Gastroesophageal sphincter (tissue), 3 donors: ENCODE measurements around the gene SMAGP.

Source experiments
- POLR2A ChIP-seq, 2 donors: fragments of 450-650 bp; IDR thresholded peaks; one replicate each; pipeline ENCODE4 v1.6.1; 2017; ENCODE audit warnings: antibody characterized with exemption in 2 of 2, mild to moderate bottlenecking in 2 of 2, moderate library complexity in 1 of 2
- TF ChIP-seq, protein P1 (sequence below), 4 experiments: fragments of 200-600 bp in 2 of 4; fragments of 450-650 bp in 2 of 4; sonication (generic) in 1 of 4; IDR thresholded peaks; one replicate each; pipeline ENCODE4 v1.5.1; 2017 to 2019; ENCODE audit warnings: antibody characterized with exemption in 4 of 4, mild to moderate bottlenecking in 2 of 4, moderate library complexity in 2 of 4

DNA sequence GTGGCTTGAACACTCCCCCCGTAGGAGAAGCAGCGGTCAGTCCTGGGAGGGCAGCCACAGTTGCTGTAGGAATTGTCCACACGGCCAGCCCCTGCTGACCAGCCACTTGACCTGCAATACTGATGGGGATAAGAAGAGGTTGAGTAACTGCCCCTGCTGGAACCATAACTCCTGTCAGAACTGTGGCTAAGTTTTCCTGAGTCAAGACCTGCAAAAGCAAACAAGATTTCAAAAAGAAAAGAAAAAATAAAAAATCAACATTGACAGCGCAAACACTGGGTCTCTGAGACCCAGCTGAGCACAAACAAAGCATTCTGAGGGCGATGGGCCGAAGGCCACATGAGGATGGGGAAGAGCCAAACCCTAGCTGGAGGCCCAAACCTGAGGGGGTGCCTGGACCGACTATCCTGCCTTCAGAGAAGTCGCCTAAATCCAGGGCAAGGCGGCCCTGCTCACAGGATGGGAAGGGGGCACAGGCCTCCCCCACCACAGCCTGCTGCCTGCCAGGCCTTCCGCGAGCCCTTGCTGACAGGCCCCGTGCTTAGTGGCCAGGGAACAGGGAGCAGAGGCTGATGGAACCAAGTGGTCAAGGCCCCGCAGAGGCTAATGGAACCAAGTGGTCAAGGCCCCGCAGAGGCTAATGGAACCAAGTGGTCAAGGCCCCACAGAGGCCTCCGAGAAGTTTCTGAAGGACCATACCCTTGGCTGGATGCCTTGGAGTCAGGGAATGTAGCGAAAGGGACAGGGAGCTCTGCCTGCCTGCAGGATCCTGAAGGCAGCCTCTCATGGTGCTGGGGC, 71.4 kb downstream of the SMAGP start:
- no peak for TF ChIP-seq POLR2A (IDR thresholded peaks at IDR 0.05)
- TF ChIP-seq, protein P1, sequence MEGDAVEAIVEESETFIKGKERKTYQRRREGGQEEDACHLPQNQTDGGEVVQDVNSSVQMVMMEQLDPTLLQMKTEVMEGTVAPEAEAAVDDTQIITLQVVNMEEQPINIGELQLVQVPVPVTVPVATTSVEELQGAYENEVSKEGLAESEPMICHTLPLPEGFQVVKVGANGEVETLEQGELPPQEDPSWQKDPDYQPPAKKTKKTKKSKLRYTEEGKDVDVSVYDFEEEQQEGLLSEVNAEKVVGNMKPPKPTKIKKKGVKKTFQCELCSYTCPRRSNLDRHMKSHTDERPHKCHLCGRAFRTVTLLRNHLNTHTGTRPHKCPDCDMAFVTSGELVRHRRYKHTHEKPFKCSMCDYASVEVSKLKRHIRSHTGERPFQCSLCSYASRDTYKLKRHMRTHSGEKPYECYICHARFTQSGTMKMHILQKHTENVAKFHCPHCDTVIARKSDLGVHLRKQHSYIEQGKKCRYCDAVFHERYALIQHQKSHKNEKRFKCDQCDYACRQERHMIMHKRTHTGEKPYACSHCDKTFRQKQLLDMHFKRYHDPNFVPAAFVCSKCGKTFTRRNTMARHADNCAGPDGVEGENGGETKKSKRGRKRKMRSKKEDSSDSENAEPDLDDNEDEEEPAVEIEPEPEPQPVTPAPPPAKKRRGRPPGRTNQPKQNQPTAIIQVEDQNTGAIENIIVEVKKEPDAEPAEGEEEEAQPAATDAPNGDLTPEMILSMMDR (IDR thresholded peaks at IDR 0.05) = no peak
